GM19043 (cell line): ENCODE data around the gene RALY.
"Not testable (repeated sequence)": the region's sequence is repeated elsewhere in the genome, so short reads cannot be mapped to it uniquely, and the experiment has no call there.

ENCODE experiments used
- ATAC-seq: cut with Tn5 transposase; IDR thresholded peaks from one replicate; pipeline ENCODE4 v1.9.1; 2021; ENCODE audit warnings: low read depth; ENCODE audit not compliant: unreplicated experiment

Gene RALY

DNA sequence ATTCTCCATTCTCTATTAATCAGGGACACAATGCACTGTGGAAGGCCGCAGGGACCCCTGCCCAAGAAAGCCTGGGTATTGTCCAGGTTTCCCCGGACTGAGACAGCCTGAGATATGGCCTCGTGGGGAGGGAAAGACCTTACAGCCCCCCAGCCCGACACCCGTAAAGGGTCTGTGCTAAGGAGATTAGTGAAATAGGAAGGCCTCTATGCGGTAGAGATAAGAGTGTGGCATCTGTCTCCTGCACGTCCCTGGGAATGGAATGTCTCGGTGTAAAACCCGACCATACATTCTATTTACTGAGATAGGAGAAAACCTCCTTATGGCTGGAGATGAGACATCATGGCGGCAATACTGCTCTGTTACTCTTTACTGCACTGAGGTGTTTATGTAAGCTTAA lies 134.1 kb downstream of the RALY start:
- no peak for ATAC-seq

DNA sequence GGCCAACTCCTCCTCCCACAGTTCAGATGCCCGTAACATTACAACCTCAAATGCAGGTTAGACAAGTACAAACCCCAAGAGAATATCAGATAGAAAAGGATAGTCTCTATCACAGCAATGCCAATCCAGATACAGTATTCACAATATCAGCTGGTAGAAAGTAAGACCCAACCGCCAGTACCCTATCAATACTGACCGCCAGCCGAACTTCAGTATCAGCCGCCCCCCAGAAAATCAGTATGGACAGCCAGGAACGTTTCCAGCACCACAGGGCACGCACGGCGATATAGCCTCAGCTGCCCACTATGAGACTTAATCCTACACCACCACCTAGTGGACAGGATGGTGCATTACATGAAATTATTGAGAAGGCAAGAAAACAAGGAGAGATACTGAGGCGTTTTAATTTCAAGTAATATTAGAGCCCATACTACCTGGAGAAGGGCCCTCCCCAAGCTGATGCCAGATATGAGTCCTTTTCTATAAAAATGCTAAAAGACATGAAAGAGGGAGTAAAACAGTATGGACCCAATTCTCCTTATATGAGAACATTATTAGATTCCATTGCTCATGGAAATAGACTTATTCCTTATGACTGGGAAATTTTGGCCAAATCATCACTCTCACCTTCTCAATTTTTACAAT lies 135.9 kb downstream of the RALY start:
- no peak for ATAC-seq

DNA sequence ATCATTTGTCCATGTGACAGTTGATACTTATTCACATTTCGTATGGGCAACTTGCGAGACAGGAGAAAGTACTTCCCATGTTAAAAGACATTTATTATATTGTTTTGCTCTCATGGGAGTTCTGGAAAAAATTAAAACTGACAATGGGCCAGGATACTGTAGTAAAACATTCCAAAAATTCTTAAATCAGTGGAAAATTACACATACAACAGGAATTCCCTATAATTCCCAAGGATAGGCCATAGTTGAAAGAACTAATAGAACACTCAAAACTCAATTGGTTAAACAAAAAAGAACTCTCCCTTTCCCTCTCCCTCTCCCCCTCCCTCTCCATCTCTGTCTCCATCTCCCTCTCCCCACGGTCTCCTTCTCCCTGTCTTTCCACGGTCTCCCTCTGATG lies 137.8 kb downstream of the RALY start:
- no peak for ATAC-seq

DNA sequence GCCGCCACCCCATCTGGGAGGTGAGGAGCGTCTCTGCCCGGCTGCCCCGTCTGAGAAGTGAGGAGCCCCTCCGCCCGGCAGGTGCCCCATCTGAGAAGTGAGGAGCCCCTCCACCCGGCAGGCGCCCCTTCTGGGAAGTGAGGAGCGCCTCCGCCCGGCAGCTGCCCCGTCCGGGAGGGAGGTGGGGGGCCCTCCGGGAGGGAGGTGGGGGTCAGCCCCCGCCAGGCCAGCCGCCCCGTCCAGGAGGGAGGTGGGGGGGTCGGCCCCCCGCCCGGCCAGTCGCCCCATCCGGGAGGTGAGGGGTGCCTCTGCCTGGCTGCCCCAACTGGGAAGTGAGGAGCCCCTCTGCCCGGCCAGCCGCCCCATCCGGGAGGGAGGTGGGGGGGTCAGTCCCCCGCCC lies 138.8 kb downstream of the RALY start:
- ATAC-seq: not testable (repeated sequence)

DNA sequence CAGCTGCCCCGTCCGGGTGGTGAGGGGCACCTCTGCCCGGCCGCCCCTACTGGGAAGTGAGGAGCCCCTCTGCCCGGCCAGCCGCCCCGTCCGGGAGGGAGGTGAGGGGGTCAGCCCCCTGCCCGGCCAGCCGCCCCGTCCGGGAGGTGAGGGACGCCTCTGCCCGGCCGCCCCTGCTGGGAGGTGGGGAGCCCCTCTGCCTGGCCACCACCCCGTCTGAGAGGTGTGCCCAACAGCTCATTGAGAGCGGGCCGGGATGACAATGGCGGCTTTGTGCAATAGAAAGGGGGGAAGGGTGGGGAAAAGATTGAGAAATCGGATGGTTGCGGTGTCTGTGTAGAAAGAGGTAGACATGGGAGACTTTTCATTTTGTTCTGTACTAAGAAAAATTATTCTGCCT lies 139.2 kb downstream of the RALY start:
- not testable (repeated sequence) for ATAC-seq

DNA sequence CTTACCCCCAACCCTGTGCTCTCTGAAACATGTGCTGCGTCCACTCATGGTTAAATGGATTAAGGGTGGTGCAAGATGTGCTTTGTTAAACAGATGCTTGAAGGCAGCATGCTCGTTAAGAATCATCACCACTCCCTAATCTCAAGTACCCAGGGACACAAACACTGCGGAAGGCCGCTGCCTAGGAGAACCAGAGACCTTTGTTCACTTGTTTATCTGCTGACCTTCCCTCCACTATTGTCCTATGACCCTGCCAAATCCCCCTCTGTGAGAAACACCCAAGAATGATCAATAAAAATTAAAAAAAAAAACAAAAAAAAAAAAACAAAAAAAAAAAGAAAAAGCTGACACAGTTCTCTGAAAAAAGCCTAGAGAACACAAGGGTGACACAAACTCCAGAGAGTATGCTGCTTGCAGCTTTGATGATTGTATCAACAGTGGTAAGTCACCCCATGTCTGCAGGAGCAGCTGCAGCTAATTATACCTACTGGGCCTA lies 139.7 kb downstream of the RALY start:
- not testable (repeated sequence) for ATAC-seq
